Measurements from ENCODE around the gene ACSS3. TPM values are rescaled to one million over a fixed set of nuclear protein-coding genes. Genes with fewer than 3 reads are reported as not detected.

The ACSS3 gene
- total RNA-seq, 2 donors from 2014 or later: 28.3 to 29.4 TPM

- H3K4me1 Mint-ChIP-seq: peaks cover 8% of the 10 kb centered on the region
- Histone ChIP-seq H3K4me1 (ENCODE audit: control insufficient read depth, insufficient read depth, low read length) (no peaks in the 10 kb centered on the region), H3K27ac (ENCODE audit: low read depth, low read length) (no peak overlapping the region), H3K9ac (ENCODE audit: extremely low read depth, low read length, poor library complexity, severe bottlenecking) (no peak overlapping the region), H3K27me3 (ENCODE audit: control insufficient read depth, insufficient read depth, low read length, poor library complexity, severe bottlenecking) (no peaks in the 10 kb centered on the region), H3K4me3 (ENCODE audit: low read length) (no peak overlapping the region), H3K36me3 (ENCODE audit: control insufficient read depth, insufficient read depth, low read length) (peaks cover 12% of the 10 kb centered on the region), H3K9me3 (ENCODE audit: control insufficient read depth, low read length) (no peaks in the 10 kb centered on the region)
- peaks cover 2% of the 10 kb centered on the region for H3K36me3 Mint-ChIP-seq (ENCODE audit: low read depth)
- no peak overlapping the region for H3K27ac Mint-ChIP-seq
- H3K4me3 Mint-ChIP-seq: no peak overlapping the region
- 96 to 97% methylated on average over 3 of the region's 3 CpGs for WGBS, 2 experiments (ENCODE audit: insufficient coverage in 1 of 2, insufficient read length in 1 of 2)
- H3K9me3 Mint-ChIP-seq: no peaks in the 10 kb centered on the region
- no peak for DNase-seq
- TF ChIP-seq CTCF (conservative IDR thresholded peaks at IDR 0.05): no peak
- H3K27me3 Mint-ChIP-seq (ENCODE audit: insufficient read depth): no peaks in the 10 kb centered on the region
These were observed 138.9 kb downstream of the ACSS3 start for GRCh38 chr12:81216739-81217138.

GRCh38 chr12:81221681-81222080 is 143.8 kb downstream of the ACSS3 start:
- Mint-ChIP-seq H3K4me3 (no peak overlapping the region), H3K4me1 (peaks cover 10% of the 10 kb centered on the region), H3K27ac (no peak overlapping the region), H3K9me3 (no peaks in the 10 kb centered on the region), H3K27me3 (ENCODE audit: insufficient read depth) (no peaks in the 10 kb centered on the region), H3K36me3 (ENCODE audit: low read depth) (peaks cover 2% of the 10 kb centered on the region)
- WGBS, 2 experiments (ENCODE audit: insufficient coverage in 1 of 2, insufficient read length in 1 of 2): no CpG with 5 or more reads among the region's 1 CpG
- H3K4me1 ChIP-seq (ENCODE audit: control insufficient read depth, insufficient read depth, low read length): no peaks in the 10 kb centered on the region
- H3K4me3 ChIP-seq (ENCODE audit: low read length): no peak overlapping the region
- no peak overlapping the region for H3K9ac ChIP-seq (ENCODE audit: extremely low read depth, low read length, poor library complexity, severe bottlenecking)
- DNase-seq: no peak
- H3K27me3 ChIP-seq (ENCODE audit: control insufficient read depth, insufficient read depth, low read length, poor library complexity, severe bottlenecking): no peaks in the 10 kb centered on the region
- H3K27ac ChIP-seq (ENCODE audit: low read depth, low read length): no peak overlapping the region
- peaks cover 16% of the 10 kb centered on the region for H3K36me3 ChIP-seq (ENCODE audit: control insufficient read depth, insufficient read depth, low read length)
- TF ChIP-seq CTCF (conservative IDR thresholded peaks at IDR 0.05): no peak
- no peaks in the 10 kb centered on the region for H3K9me3 ChIP-seq (ENCODE audit: control insufficient read depth, low read length)

- no peaks in the 10 kb centered on the region for H3K9me3 ChIP-seq (ENCODE audit: control insufficient read depth, low read length)
- Mint-ChIP-seq H3K4me3 (no peak overlapping the region), H3K4me1 (peaks cover 11% of the 10 kb centered on the region), H3K9me3 (no peaks in the 10 kb centered on the region), H3K27me3 (ENCODE audit: insufficient read depth) (no peaks in the 10 kb centered on the region), H3K36me3 (ENCODE audit: low read depth) (peaks cover 2% of the 10 kb centered on the region), H3K27ac (no peak overlapping the region)
- WGBS, 2 experiments (ENCODE audit: insufficient coverage in 1 of 2, insufficient read length in 1 of 2): 91 to 98% methylated on average over 4 to 5 of the region's 5 CpGs
- DNase-seq: no peak
- H3K36me3 ChIP-seq (ENCODE audit: control insufficient read depth, insufficient read depth, low read length): peaks cover 15% of the 10 kb centered on the region
- H3K27me3 ChIP-seq (ENCODE audit: control insufficient read depth, insufficient read depth, low read length, poor library complexity, severe bottlenecking): no peaks in the 10 kb centered on the region
- TF ChIP-seq CTCF (conservative IDR thresholded peaks at IDR 0.05): no peak
- no peak overlapping the region for H3K27ac ChIP-seq (ENCODE audit: low read depth, low read length)
- H3K4me1 ChIP-seq (ENCODE audit: control insufficient read depth, insufficient read depth, low read length): no peaks in the 10 kb centered on the region
- H3K9ac ChIP-seq (ENCODE audit: extremely low read depth, low read length, poor library complexity, severe bottlenecking): no peak overlapping the region
- H3K4me3 ChIP-seq (ENCODE audit: low read length): no peak overlapping the region
These were observed 145.1 kb downstream of the ACSS3 start for GRCh38 chr12:81222846-81223592.

Data from endodermal cell (in vitro differentiated cells).